H9 (cell line): Measurements from ENCODE around the gene SERPINA3. TPM values are rescaled to one million over a fixed set of nuclear protein-coding genes. Genes with fewer than 3 reads are reported as not detected.

Experiments used
- DNase-seq: peaks from one replicate; pipeline ENCODE4 v3.0.0-alpha.2; 2017
- H2AFZ ChIP-seq: one replicate; pipeline ENCODE4 v1.6.1; 2013; ENCODE audit warnings: mild to moderate bottlenecking, low read length, control low read depth, moderate library complexity
- H2AK5ac ChIP-seq: 2 replicates; pipeline ENCODE4 v1.6.1; 2013; ENCODE audit warnings: low read length, control low read depth, mixed read lengths; ENCODE audit not compliant: insufficient read length
- H2BK120ac ChIP-seq: one replicate; pipeline ENCODE4 v1.6.1; 2013; ENCODE audit warnings: low read depth, mild to moderate bottlenecking, low read length, control low read depth, inconsistent platforms; ENCODE audit not compliant: poor library complexity, severe bottlenecking
- H2BK12ac ChIP-seq: 2 replicates; pipeline ENCODE4 v1.6.1; 2013; ENCODE audit warnings: low read length, control low read depth, mixed read lengths, low read depth; ENCODE audit not compliant: insufficient read length
- H2BK15ac ChIP-seq: 2 replicates; pipeline ENCODE4 v1.6.1; 2013; ENCODE audit warnings: low read depth, low read length, control low read depth
- H2BK20ac ChIP-seq: one replicate; pipeline ENCODE4 v1.6.1; 2013; ENCODE audit warnings: low read depth, mild to moderate bottlenecking, low read length, control low read depth, inconsistent platforms; ENCODE audit not compliant: poor library complexity, severe bottlenecking
- H2BK5ac ChIP-seq: 2 replicates; pipeline ENCODE4 v1.6.1; 2013; ENCODE audit warnings: low read length, control low read depth, mixed read lengths; ENCODE audit not compliant: insufficient read length
- H3K14ac ChIP-seq: 2 replicates; pipeline ENCODE4 v1.6.1; 2013; ENCODE audit warnings: low read length, control low read depth; ENCODE audit not compliant: insufficient read depth
- H3K18ac ChIP-seq: 2 replicates; pipeline ENCODE4 v1.6.1; 2013; ENCODE audit warnings: low read depth, mild to moderate bottlenecking, mixed read lengths, low read length, control low read depth; ENCODE audit not compliant: insufficient read length
- H3K23ac ChIP-seq: 2 replicates; pipeline ENCODE4 v1.6.1; 2013; ENCODE audit warnings: low read length, control low read depth, mixed read lengths, low read depth; ENCODE audit not compliant: insufficient read length
- H3K23me2 ChIP-seq: 2 replicates; pipeline ENCODE4 v1.6.1; 2013; ENCODE audit warnings: low read depth, mild to moderate bottlenecking, mixed read lengths, low read length, control low read depth; ENCODE audit not compliant: insufficient read length, poor library complexity, severe bottlenecking
- H3K27ac ChIP-seq: 2 replicates; pipeline ENCODE4 v1.5.1; 2013; ENCODE audit warnings: low read length, control low read depth, mixed read lengths, low read depth; ENCODE audit not compliant: insufficient read length
- H3K27me3 ChIP-seq: 2 replicates; pipeline ENCODE4 v1.6.1; 2013; ENCODE audit warnings: low read length, control low read depth, inconsistent platforms; ENCODE audit not compliant: insufficient read depth
- H3K4ac ChIP-seq: 2 replicates; pipeline ENCODE4 v1.6.1; 2013; ENCODE audit warnings: low read depth, mild to moderate bottlenecking, control low read depth, inconsistent platforms, low read length, moderate library complexity
- H3K4me1 ChIP-seq: 2 replicates; pipeline ENCODE4 v1.6.1; 2013; ENCODE audit warnings: low read length, control low read depth, inconsistent platforms; ENCODE audit not compliant: insufficient read depth
- H3K4me2 ChIP-seq: 2 replicates; pipeline ENCODE4 v1.6.1; 2013; ENCODE audit warnings: low read length, control low read depth, mixed read lengths; ENCODE audit not compliant: insufficient read length, insufficient read depth
- H3K56ac ChIP-seq: 2 replicates; pipeline ENCODE4 v1.6.1; 2013; ENCODE audit warnings: low read depth, mild to moderate bottlenecking, mixed read lengths, low read length, control low read depth; ENCODE audit not compliant: insufficient read length
- H3K79me1 ChIP-seq: 2 replicates; pipeline ENCODE4 v1.6.1; 2013; ENCODE audit warnings: low read depth, mild to moderate bottlenecking, moderate library complexity, low read length, control low read depth, inconsistent platforms; ENCODE audit not compliant: insufficient read depth, poor library complexity, severe bottlenecking
- H3K79me2 ChIP-seq: 2 replicates; pipeline ENCODE4 v1.6.1; 2013; ENCODE audit warnings: low read length, control low read depth, inconsistent platforms; ENCODE audit not compliant: insufficient read depth
- H3K9ac ChIP-seq: 2 replicates; pipeline ENCODE4 v1.6.1; 2013; ENCODE audit warnings: low read length, control low read depth, mixed read lengths; ENCODE audit not compliant: insufficient read length; ENCODE audit errors: extremely low read depth
- H3K9me3 ChIP-seq: one replicate; pipeline ENCODE4 v1.6.1; 2013; ENCODE audit warnings: low read depth, low read length, inconsistent platforms; ENCODE audit not compliant: control insufficient read depth
- H3T11ph ChIP-seq: one replicate; pipeline ENCODE4 v1.6.1; 2013; ENCODE audit warnings: mild to moderate bottlenecking, low read length, control low read depth, inconsistent platforms
- H4K20me1 ChIP-seq: one replicate; pipeline ENCODE4 v1.6.1; 2013; ENCODE audit not compliant: control insufficient read depth, insufficient read length, insufficient read depth
- H4K5ac ChIP-seq: 2 replicates; pipeline ENCODE4 v1.6.1; 2013; ENCODE audit warnings: low read depth, mild to moderate bottlenecking, mixed read lengths, low read length, control low read depth; ENCODE audit not compliant: insufficient read length
- H4K8ac ChIP-seq: replicated peaks from 2 replicates; pipeline ENCODE4 v1.6.1; 2013; ENCODE audit warnings: low read length, control low read depth, mixed read lengths, low read depth; ENCODE audit not compliant: insufficient read length
- H4K91ac ChIP-seq: 2 replicates; pipeline ENCODE4 v1.6.1; 2013; ENCODE audit warnings: low read depth, mild to moderate bottlenecking, moderate library complexity, mixed read lengths, low read length, control low read depth; ENCODE audit not compliant: insufficient read length
- H3K27ac Mint-ChIP-seq, 3 experiments: 2 replicates in 2 of 3; 3 replicates in 1 of 3; pipeline ENCODE4 v1.8.0; 2020 to 2021; ENCODE audit warnings: mixed read lengths in 3 of 3, mild to moderate bottlenecking in 1 of 3, moderate library complexity in 1 of 3
- H3K27me3 Mint-ChIP-seq: 2 replicates; pipeline ENCODE4 v1.8.0; 2021; ENCODE audit warnings: low read depth, mild to moderate bottlenecking, moderate library complexity, mixed read lengths
- H3K36me3 Mint-ChIP-seq, 3 experiments: 2 replicates in 2 of 3; 3 replicates in 1 of 3; pipeline ENCODE4 v1.8.0; 2020 to 2021; ENCODE audit warnings: low read depth in 3 of 3, mixed read lengths in 3 of 3; ENCODE audit not compliant: insufficient read depth in 1 of 3
- H3K4me1 Mint-ChIP-seq, 2 experiments: 2 replicates each; pipeline ENCODE4 v1.8.0; 2020; ENCODE audit warnings: mixed read lengths in 2 of 2
- H3K4me3 Mint-ChIP-seq, 2 experiments: 2 replicates in 1 of 2; 3 replicates in 1 of 2; pipeline ENCODE4 v1.8.0; 2020 to 2021; ENCODE audit warnings: mild to moderate bottlenecking in 2 of 2, mixed read lengths in 2 of 2, moderate library complexity in 1 of 2
- H3K9me3 Mint-ChIP-seq, 2 experiments: 2 replicates in 1 of 2; 3 replicates in 1 of 2; pipeline ENCODE4 v1.8.0; 2020; ENCODE audit warnings: mild to moderate bottlenecking in 2 of 2, mixed read lengths in 2 of 2, moderate library complexity in 1 of 2
- CTCF ChIP-seq: fragments of 200-600 bp; sonication (generic); conservative IDR thresholded peaks from 3 replicates; pipeline ENCODE4 v1.8.0; 2021; ENCODE audit warnings: antibody characterized with exemption, mild to moderate bottlenecking
- WGBS: extraction: QIAGEN DNeasy Blood & Tissue Kit; methylation state at CpG from one replicate; pipeline ENCODE4 v1.1.7; 2013; ENCODE audit warnings: missing lambda C conversion rate, low lambda C conversion rate, mixed read lengths; ENCODE audit not compliant: insufficient read length; ENCODE audit errors: extremely low coverage; 5-methylcytosine and 5-hydroxymethylcytosine counted together
- total RNA-seq: library from RNA; stranded (reverse); gene quantifications from 2 replicates; pipeline ENCODE4 v1.2.1, GENCODE V29; 2021

SERPINA3 gene
- total RNA-seq, 1 experiment from 2014 or later, result not detected

- TF ChIP-seq CTCF, result no peak
- Histone ChIP-seq H3K23ac (no peak overlapping the region), H3K79me1 (no peaks in the 10 kb centered on the region), H4K20me1 (no peaks in the 10 kb centered on the region), H3T11ph (no peak overlapping the region), H3K27ac (no peak overlapping the region), H2AK5ac (no peak overlapping the region), H4K5ac (no peak overlapping the region), H4K8ac (no peak overlapping the region), H3K79me2 (no peaks in the 10 kb centered on the region), H3K27me3 (no peaks in the 10 kb centered on the region), H3K14ac (no peak overlapping the region; the same call in 1 of the 2 replicates), H2BK12ac (no peak overlapping the region), H3K4me2 (no peak overlapping the region), H2AFZ (no peak overlapping the region), H3K4me1 (no peaks in the 10 kb centered on the region), H3K9ac (no peak overlapping the region), H2BK120ac (no peak overlapping the region), H2BK15ac (no peak overlapping the region), H2BK20ac (no peak overlapping the region), H3K23me2 (no peaks in the 10 kb centered on the region), H3K56ac (no peak overlapping the region), H4K91ac (no peak overlapping the region), H2BK5ac (no peak overlapping the region), H3K9me3 (peaks cover 9% of the 10 kb centered on the region), H3K4ac (no peak overlapping the region), H3K18ac (no peak overlapping the region)
- H3K36me3 Mint-ChIP-seq, result peaks cover 2 to 25% (median 14%) of the 10 kb centered on the region in 3 experiments; a peak in 6 of 7 replicates
- H3K9me3 Mint-ChIP-seq, result peaks cover 32% of the 10 kb centered on the region in 2 experiments
- no peak overlapping the region for H3K27ac Mint-ChIP-seq
- no peak for DNase-seq
- H3K4me1 Mint-ChIP-seq, result peaks cover 8 to 14% of the 10 kb centered on the region in 2 experiments
- WGBS, result no CpG with 5 or more reads among the region's 7 CpGs
- peaks cover 10% of the 10 kb centered on the region for H3K27me3 Mint-ChIP-seq
- H3K4me3 Mint-ChIP-seq, result no peak overlapping the region
Observed at GRCh38 chr14:94614802-94615201, 2.6 kb downstream of the SERPINA3 start.
